GM18867 (cell line): ENCODE results near the gene KRT83.
"Not testable (repeated sequence)": the region's sequence is repeated elsewhere in the genome, so short reads cannot be mapped to it uniquely, and the experiment has no call there.

Experiments
- ATAC-seq: cut with Tn5 transposase; IDR thresholded peaks from one replicate; pipeline ENCODE4 v1.9.1; 2021; ENCODE audit warnings: mild to moderate bottlenecking, moderate library complexity; ENCODE audit not compliant: unreplicated experiment

The KRT83 gene

DNA sequence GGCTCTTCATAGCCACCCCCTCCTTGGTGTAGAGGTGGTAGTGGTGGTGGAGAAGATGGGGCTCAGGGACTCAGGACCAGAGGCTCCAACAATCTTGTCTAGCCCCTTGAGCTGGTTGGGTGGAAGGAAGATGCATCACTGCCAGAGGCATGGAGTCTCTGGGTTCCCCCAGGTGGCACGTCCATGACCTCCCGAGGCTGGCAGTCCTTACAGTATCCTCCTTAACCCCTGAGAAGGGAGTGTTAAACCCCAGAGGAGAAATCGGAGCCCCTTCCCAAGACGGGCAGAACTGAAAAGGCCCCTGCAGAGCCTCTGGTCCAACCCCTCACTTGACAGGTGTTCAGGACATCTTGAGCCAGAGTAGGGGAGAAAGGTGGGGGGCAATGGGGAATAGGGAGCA lies 9.1 kb downstream of the KRT83 start:
- ATAC-seq = no peak

DNA sequence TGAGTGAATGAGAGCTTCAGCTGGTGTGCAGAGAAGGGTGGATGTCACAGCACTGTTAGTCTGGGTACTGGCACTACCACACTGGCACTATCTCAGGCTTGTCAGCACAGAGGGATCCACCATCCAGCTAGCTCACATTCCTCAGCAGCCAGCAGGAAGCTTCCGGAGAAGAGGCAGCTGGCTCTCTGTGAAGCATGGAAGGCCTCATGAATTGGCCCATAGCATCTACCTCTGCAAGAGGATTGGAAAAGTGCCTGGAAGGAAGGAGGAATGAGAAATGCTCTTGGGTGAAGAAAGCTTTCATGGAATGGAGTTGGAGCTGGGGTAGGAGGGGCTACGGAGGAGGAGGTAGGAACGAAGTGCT lies 9.9 kb downstream of the KRT83 start:
- no peak for ATAC-seq

DNA sequence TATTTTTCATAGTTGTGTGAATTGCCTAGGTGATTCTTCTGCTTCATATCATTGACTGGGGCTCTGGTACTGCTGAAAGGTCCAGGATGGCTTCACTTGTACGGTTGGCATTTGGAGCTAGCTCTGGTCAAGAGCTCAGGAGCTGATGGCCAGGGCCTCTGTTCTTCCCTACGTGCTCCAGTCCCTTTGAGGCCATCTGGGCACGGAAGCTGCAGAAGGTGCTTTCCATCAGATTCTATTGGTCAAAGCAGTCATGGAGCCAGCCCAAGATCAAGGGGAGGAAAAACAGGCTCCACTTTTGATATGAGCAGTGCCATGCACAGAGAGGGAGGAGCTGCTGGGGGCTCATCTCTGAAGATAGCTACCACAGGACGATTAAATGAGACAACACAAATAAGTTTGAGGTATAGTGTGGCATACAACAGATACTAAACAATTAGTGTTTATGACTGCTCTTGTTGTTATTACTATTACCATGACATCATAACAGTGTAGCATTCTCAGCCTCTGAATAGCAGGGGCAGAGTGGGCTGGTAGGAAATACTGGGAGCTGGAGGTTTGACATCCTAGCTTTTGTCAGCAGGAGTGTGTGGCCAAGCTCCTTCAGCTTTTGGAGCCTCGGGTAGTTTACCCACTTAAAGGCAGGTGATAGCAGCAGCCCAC lies 10.4 kb downstream of the KRT83 start:
- ATAC-seq = no peak

DNA sequence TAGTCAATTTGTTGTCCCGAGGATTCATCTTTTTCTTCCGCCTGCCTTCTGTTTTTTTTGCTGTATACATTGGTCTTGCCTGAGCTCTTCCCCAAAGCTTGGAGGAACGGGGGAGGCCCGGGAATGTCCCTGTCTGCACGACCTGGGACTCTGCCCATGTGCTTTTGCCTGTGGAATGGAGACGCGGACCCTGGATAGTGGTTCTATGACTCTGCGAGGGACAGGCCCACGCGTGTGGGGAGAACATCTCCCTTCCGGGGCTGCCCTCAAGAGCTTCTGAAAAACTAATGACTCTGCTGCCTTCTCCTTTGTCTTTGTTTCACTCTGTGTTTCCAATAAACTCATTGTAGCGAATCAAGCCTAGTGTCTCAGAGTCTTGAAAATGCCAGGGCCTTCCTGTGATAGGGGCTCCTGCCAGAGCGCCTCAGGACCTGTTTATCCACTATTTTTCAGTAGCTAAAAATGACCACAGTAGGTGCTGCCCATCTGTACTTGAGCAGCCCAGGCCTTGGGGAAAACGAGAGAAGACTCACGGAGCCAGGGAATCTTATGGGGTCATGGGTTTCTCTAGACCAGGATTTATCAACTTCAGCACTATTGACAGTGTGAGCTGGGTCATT lies 12.3 kb downstream of the KRT83 start:
- no peak for ATAC-seq

- no peak for ATAC-seq
These were observed 13.1 kb downstream of the KRT83 start for GRCh38 chr12:52307836-52308805.

GRCh38 chr12:52306731-52307130 lies 14.5 kb downstream of the KRT83 start:
- no peak for ATAC-seq

GRCh38 chr12:52305921-52306705 lies 15.1 kb downstream of the KRT83 start:
- no peak for ATAC-seq

DNA sequence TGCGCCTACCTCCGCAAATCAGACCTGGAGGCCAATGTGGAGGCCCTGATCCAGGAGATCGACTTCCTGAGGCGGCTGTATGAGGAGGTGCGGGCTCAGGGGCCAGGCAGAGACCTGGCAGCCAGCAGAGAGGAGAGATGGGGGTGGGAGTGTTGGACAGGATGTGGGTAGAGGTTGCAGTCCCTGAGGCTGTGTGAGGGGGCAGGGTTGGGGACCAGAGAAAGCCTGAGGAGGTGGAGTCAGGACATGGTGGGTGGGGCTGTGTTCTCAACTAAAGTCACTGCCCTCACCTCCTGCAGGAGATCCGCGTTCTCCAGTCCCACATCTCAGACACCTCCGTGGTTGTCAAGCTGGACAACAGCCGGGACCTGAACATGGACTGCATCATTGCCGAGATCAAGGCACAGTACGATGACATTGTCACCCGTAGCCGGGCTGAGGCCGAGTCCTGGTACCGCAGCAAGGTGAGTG lies 16.2 kb downstream of the KRT83 start:
- peak; percentile 83 for ATAC-seq

GRCh38 chr12:52302242-52302914 lies 18.8 kb downstream of the KRT83 start:
- not testable (repeated sequence) for ATAC-seq

DNA sequence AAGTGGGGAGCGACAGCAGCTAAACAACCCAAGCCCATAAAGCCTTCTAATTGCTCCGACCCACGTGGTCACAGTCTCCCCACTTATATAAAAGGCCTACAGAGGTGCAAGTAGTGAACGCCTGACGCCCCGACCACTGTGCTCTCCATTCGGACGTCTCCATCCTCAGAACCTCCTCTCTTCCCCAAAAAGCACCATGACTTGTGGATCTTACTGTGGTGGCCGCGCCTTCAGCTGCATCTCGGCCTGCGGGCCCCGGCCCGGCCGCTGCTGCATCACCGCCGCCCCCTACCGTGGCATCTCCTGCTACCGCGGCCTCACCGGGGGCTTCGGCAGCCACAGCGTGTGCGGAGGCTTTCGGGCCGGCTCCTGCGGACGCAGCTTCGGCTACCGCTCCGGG lies 19.5 kb downstream of the KRT83 start:
- ATAC-seq = not testable (repeated sequence)

- no peak for ATAC-seq
These were observed 20.2 kb downstream of the KRT83 start for GRCh38 chr12:52300796-52301691.

GRCh38 chr12:52298677-52299190 lies 22.5 kb downstream of the KRT83 start:
- no peak for ATAC-seq

- ATAC-seq = no peak
These were observed 24.5 kb downstream of the KRT83 start for GRCh38 chr12:52296572-52297215.

DNA sequence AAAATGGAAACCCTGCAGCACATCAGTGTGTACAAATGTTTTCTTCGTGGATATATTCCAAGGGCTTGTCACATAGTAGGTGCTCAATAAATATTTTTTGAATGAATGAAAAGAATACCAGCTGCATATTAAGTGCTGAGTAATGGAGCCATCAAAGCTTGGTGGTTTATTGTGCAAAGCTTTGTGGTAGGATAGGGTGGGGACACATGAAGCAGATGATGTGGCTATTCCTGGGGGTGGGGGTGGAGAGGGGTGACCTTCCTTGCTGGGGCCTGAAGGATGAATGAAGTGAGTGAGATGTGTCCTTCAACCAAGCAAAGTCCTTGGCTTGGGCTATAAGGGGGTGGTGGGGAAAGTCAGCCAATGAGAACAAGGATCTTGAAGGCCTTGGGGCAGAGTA lies 25.5 kb downstream of the KRT83 start:
- ATAC-seq = no peak

DNA sequence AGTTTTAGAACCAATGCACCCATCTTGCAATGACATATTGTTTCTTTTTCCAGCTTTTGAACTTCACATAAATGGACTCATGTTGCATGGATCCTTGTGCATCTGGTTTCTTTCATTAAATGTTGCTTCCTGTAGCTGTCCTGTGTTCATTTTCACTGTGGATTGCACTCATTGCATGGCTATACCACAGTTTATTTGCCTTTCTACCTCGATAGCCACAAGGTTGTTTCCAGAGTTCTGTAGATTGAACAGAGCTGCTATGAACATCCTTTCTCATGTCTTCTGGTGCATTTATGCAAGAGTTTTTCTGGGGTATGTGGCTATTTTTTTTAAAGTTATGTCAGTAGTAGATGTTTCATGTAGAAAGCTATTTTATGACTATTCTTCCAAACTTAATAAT lies 26.4 kb downstream of the KRT83 start:
- ATAC-seq = no peak

DNA sequence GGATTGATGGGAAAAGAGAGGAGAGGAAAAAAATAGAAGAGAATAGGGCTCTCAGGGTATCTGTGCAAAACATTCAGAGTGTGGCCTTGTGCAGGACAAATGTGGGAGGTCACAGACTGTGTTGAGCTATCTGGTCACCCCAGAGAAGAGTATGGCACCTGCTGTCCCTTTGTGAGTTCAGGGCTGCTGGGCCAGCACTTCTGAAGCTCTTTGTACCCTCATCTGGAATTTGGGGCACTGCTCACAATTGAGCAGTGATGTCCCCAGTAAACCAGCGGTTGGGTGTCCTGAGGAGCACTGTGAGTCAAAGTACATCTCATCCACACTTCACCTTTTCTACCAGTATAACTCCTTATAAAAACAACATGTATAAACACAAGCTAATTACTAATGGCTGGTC lies 27.3 kb downstream of the KRT83 start:
- no peak for ATAC-seq

DNA sequence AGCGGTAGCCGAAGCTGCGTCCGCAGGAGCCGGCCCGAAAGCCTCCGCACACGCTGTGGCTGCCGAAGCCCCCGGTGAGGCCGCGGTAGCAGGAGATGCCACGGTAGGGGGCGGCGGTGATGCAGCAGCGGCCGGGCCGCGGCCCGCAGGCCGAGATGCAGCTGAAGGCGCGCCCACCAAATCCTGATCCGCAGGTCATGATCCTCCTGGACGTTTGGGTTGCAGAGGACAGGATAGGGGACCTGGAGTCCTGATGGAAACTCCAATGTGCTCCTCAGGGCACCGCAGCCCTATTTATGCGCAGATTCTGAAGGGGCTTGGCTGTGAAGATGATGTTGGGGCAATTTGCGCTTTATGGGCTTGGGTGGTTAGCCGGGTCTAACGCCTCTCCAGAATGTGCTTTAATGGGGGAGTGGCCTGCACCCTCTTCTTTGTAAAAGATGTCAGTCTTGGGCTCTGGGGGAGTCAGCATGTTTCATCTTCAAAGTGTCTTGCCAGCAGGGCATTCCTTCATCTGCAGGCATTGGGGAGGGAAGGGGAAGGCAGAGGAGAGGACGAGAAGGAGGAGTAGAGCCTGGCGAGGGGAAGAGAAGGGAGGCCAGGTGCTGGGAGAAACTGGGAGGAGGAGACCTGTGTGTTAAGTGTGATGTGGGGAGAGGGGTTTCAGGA lies 29.8 kb downstream of the KRT83 start, which contains the start of gene KRT81:
TSS of gene KRT81 (minus strand) at position 268 of the 669 bp plus-strand sequence. CDS start at position 199, 69 bp downstream.
- ATAC-seq = no peak
